ENCODE measurements around the gene ZBTB8OS. TPM values are rescaled to one million over a fixed set of nuclear protein-coding genes. Genes with fewer than 3 reads are reported as not detected.
A peak's percentile ranks its signal among the peaks of the same experiment; 100 is the strongest.

ZBTB8OS gene
- total and polyA plus RNA-seq, 7 experiments from 2014 or later, result 35.5 to 65.9 (median 49.8) TPM

GRCh38 chr1:32626176-32626575, 24.2 kb downstream of the ZBTB8OS start:
- ChIA-PET CTCF (no interaction called here), POLR2A (no interaction called here)
- intact Hi-C loops (cut with micrococcal nuclease), result no loop called here
- no peaks in the 10 kb centered on the region for H3K27me3 ChIP-seq (ENCODE audit: control insufficient read depth in 2 of 2, insufficient read depth in 2 of 2, low read length in 2 of 2)
- peaks cover 15 to 40% (median 35%) of the 10 kb centered on the region in 5 donors for H3K36me3 Mint-ChIP-seq
- H3K4me1 ChIP-seq (ENCODE audit: control insufficient read depth in 2 of 2, insufficient read depth in 2 of 2, low read length in 2 of 2), result peaks cover 0 to 23% of the 10 kb centered on the region in 2 donors
- H3K27ac Mint-ChIP-seq, result no peak overlapping the region
- no peaks in the 10 kb centered on the region for H3K9me3 ChIP-seq (ENCODE audit: control insufficient read depth in 2 of 3, low read length in 3 of 3)
- no peaks in the 10 kb centered on the region for H3K27me3 Mint-ChIP-seq
- H3K36me3 ChIP-seq (ENCODE audit: control insufficient read depth in 2 of 3, insufficient read depth in 3 of 3, low read length in 3 of 3), result peaks cover 0 to 11% (median 3%) of the 10 kb centered on the region in 3 experiments
- no peak overlapping the region for H3K27ac ChIP-seq (ENCODE audit: low read depth, low read length)
- DNase-seq (no peak), ATAC-seq (no peak)
- no peak overlapping the region for H3K4me3 Mint-ChIP-seq
- peaks cover 0 to 3% (median 0%) of the 10 kb centered on the region in 11 donors for H3K9me3 Mint-ChIP-seq
- no peak overlapping the region for H3K4me3 ChIP-seq (ENCODE audit: low read length)
- H3K4me1 Mint-ChIP-seq, result peaks cover 22 to 32% (median 26%) of the 10 kb centered on the region in 7 donors

- POLR2A ChIA-PET, result no interaction called here
- H3K27ac Mint-ChIP-seq, result peak overlapping the region in 7 of 9 donors; percentile 16 to 74 (median 51)
Observed at GRCh38 chr1:32623775-32624174, 26.6 kb downstream of the ZBTB8OS start.

GRCh38 chr1:32622806-32623681, 27.3 kb downstream of the ZBTB8OS start:
- no peak overlapping the region for H3K27ac ChIP-seq (ENCODE audit: low read depth, low read length)
- H3K36me3 ChIP-seq (ENCODE audit: control insufficient read depth in 2 of 3, insufficient read depth in 3 of 3, low read length in 3 of 3), result peaks cover 0 to 3% (median 0%) of the 10 kb centered on the region in 3 experiments
- peaks cover 0 to 23% of the 10 kb centered on the region in 2 donors for H3K4me1 ChIP-seq (ENCODE audit: control insufficient read depth in 2 of 2, insufficient read depth in 2 of 2, low read length in 2 of 2)
- peak overlapping the region in 8 of 9 donors; percentile 2 to 74 (median 34) for H3K27ac Mint-ChIP-seq
- H3K4me1 Mint-ChIP-seq, result peaks cover 22 to 30% (median 26%) of the 10 kb centered on the region in 7 donors
- ChIA-PET POLR2A (interaction anchor here (0.7 kb wide), 1 partner anchor 42 kb away, joined by 3 read pairs; no protein-coding TSS in a partner anchor), CTCF (no interaction called here)
- peaks cover 15 to 40% (median 33%) of the 10 kb centered on the region in 5 donors for H3K36me3 Mint-ChIP-seq
- ATAC-seq, result no peak
- no peaks in the 10 kb centered on the region for H3K27me3 ChIP-seq (ENCODE audit: control insufficient read depth in 2 of 2, insufficient read depth in 2 of 2, low read length in 2 of 2)
- H3K9me3 ChIP-seq (ENCODE audit: control insufficient read depth in 2 of 3, low read length in 3 of 3), result no peaks in the 10 kb centered on the region
- H3K27me3 Mint-ChIP-seq, result no peaks in the 10 kb centered on the region
- peaks cover 0 to 3% (median 0%) of the 10 kb centered on the region in 11 donors for H3K9me3 Mint-ChIP-seq
- intact Hi-C loops (cut with micrococcal nuclease), result no loop called here
- H3K4me3 ChIP-seq (ENCODE audit: low read length), result no peak overlapping the region
- peak overlapping the region in 1 of 10 donors; percentile 2 for H3K4me3 Mint-ChIP-seq
- DNase-seq, result no peak

More at GRCh38 chr1:32623775-32624174, 26.6 kb downstream of the ZBTB8OS start:
- CTCF ChIA-PET, result no interaction called here
- Histone ChIP-seq H3K36me3 (ENCODE audit: control insufficient read depth in 2 of 3, insufficient read depth in 3 of 3, low read length in 3 of 3) (peaks cover 0 to 4% (median 3%) of the 10 kb centered on the region in 3 experiments), H3K27ac (ENCODE audit: low read depth, low read length) (no peak overlapping the region), H3K4me3 (ENCODE audit: low read length) (no peak overlapping the region), H3K4me1 (ENCODE audit: control insufficient read depth in 2 of 2, insufficient read depth in 2 of 2, low read length in 2 of 2) (peaks cover 0 to 23% of the 10 kb centered on the region in 2 donors), H3K9me3 (ENCODE audit: control insufficient read depth in 2 of 3, low read length in 3 of 3) (no peaks in the 10 kb centered on the region), H3K27me3 (ENCODE audit: control insufficient read depth in 2 of 2, insufficient read depth in 2 of 2, low read length in 2 of 2) (no peaks in the 10 kb centered on the region)
- H3K9me3 Mint-ChIP-seq, result peaks cover 0 to 3% (median 0%) of the 10 kb centered on the region in 11 donors
- intact Hi-C loops (cut with micrococcal nuclease), result no loop called here
- DNase-seq, result peak in 1 of 9 donors; percentile 30
- peaks cover 15 to 40% (median 33%) of the 10 kb centered on the region in 5 donors for H3K36me3 Mint-ChIP-seq
- peaks cover 22 to 32% (median 26%) of the 10 kb centered on the region in 7 donors for H3K4me1 Mint-ChIP-seq
- H3K4me3 Mint-ChIP-seq, result peak overlapping the region in 1 of 10 donors; percentile 28
- ATAC-seq, result no peak
- no peaks in the 10 kb centered on the region for H3K27me3 Mint-ChIP-seq

GRCh38 chr1:32622205-32622604, 28.1 kb downstream of the ZBTB8OS start:
- Mint-ChIP-seq H3K27me3 (no peaks in the 10 kb centered on the region), H3K27ac (peak overlapping the region in 2 of 9 donors; percentile 10 to 37), H3K4me1 (peaks cover 16 to 22% (median 20%) of the 10 kb centered on the region in 7 donors), H3K36me3 (peaks cover 10 to 34% (median 27%) of the 10 kb centered on the region in 5 donors), H3K9me3 (peaks cover 0 to 3% (median 0%) of the 10 kb centered on the region in 11 donors), H3K4me3 (no peak overlapping the region)
- Histone ChIP-seq H3K36me3 (ENCODE audit: control insufficient read depth in 2 of 3, insufficient read depth in 3 of 3, low read length in 3 of 3) (peaks cover 0 to 2% (median 0%) of the 10 kb centered on the region in 3 experiments), H3K27me3 (ENCODE audit: control insufficient read depth in 2 of 2, insufficient read depth in 2 of 2, low read length in 2 of 2) (no peaks in the 10 kb centered on the region), H3K4me3 (ENCODE audit: low read length) (no peak overlapping the region), H3K9me3 (ENCODE audit: control insufficient read depth in 2 of 3, low read length in 3 of 3) (no peaks in the 10 kb centered on the region), H3K27ac (ENCODE audit: low read depth, low read length) (no peak overlapping the region), H3K4me1 (ENCODE audit: control insufficient read depth in 2 of 2, insufficient read depth in 2 of 2, low read length in 2 of 2) (peaks cover 0 to 16% of the 10 kb centered on the region in 2 donors)
- DNase-seq (no peak), ATAC-seq (no peak)
- ChIA-PET CTCF (no interaction called here), POLR2A (no interaction called here)
- intact Hi-C loops (cut with micrococcal nuclease), result no loop called here

GRCh38 chr1:32619701-32620485, 30.5 kb downstream of the ZBTB8OS start:
- Mint-ChIP-seq H3K36me3 (peaks cover 8 to 29% (median 24%) of the 10 kb centered on the region in 5 donors), H3K9me3 (peaks cover 0 to 3% (median 0%) of the 10 kb centered on the region in 11 donors), H3K27me3 (no peaks in the 10 kb centered on the region), H3K27ac (peak overlapping the region in 1 of 9 donors; percentile 19), H3K4me3 (no peak overlapping the region), H3K4me1 (peaks cover 13 to 19% (median 18%) of the 10 kb centered on the region in 7 donors)
- no peaks in the 10 kb centered on the region for H3K9me3 ChIP-seq (ENCODE audit: control insufficient read depth in 2 of 3, low read length in 3 of 3)
- H3K27ac ChIP-seq (ENCODE audit: low read depth, low read length), result no peak overlapping the region
- CTCF ChIA-PET, result no interaction called here
- peaks cover 0 to 13% of the 10 kb centered on the region in 2 donors for H3K4me1 ChIP-seq (ENCODE audit: control insufficient read depth in 2 of 2, insufficient read depth in 2 of 2, low read length in 2 of 2)
- H3K4me3 ChIP-seq (ENCODE audit: low read length), result no peak overlapping the region
- H3K36me3 ChIP-seq (ENCODE audit: control insufficient read depth in 2 of 3, insufficient read depth in 3 of 3, low read length in 3 of 3), result no peaks in the 10 kb centered on the region
- intact Hi-C loops (cut with micrococcal nuclease), result no loop called here
- no peaks in the 10 kb centered on the region for H3K27me3 ChIP-seq (ENCODE audit: control insufficient read depth in 2 of 2, insufficient read depth in 2 of 2, low read length in 2 of 2)
- POLR2A ChIA-PET, result no interaction called here
- DNase-seq (no peak), ATAC-seq (no peak)

- DNase-seq, result no peak
- no peak overlapping the region for H3K4me3 Mint-ChIP-seq
- Histone ChIP-seq H3K4me3 (ENCODE audit: low read length) (no peak overlapping the region), H3K4me1 (ENCODE audit: control insufficient read depth in 2 of 2, insufficient read depth in 2 of 2, low read length in 2 of 2) (peaks cover 0 to 11% of the 10 kb centered on the region in 2 donors), H3K9me3 (ENCODE audit: control insufficient read depth in 2 of 3, low read length in 3 of 3) (no peaks in the 10 kb centered on the region), H3K27ac (ENCODE audit: low read depth, low read length) (no peak overlapping the region), H3K36me3 (ENCODE audit: control insufficient read depth in 2 of 3, insufficient read depth in 3 of 3, low read length in 3 of 3) (no peaks in the 10 kb centered on the region), H3K27me3 (ENCODE audit: control insufficient read depth in 2 of 2, insufficient read depth in 2 of 2, low read length in 2 of 2) (no peaks in the 10 kb centered on the region)
- peaks cover 5 to 11% (median 11%) of the 10 kb centered on the region in 7 donors for H3K4me1 Mint-ChIP-seq
- H3K36me3 Mint-ChIP-seq, result peaks cover 8 to 24% (median 20%) of the 10 kb centered on the region in 5 donors
- no peaks in the 10 kb centered on the region for H3K9me3 Mint-ChIP-seq
- ChIA-PET CTCF (interaction anchor here (0.7 kb wide), 1 partner anchor 109 kb away, joined by 3 read pairs; no protein-coding TSS in a partner anchor), POLR2A (no interaction called here)
- H3K27me3 Mint-ChIP-seq, result no peaks in the 10 kb centered on the region
- H3K27ac Mint-ChIP-seq, result no peak overlapping the region
- intact Hi-C loops (cut with micrococcal nuclease), result no loop called here
- ATAC-seq, result no peak
Observed at GRCh38 chr1:32618673-32619221, 31.6 kb downstream of the ZBTB8OS start.
